ENCODE results near the gene LRRC75B.
"Not testable (repeated sequence)": the region's sequence is repeated elsewhere in the genome, so short reads cannot be mapped to it uniquely, and the experiment has no call there.

Gene LRRC75B, protein sequence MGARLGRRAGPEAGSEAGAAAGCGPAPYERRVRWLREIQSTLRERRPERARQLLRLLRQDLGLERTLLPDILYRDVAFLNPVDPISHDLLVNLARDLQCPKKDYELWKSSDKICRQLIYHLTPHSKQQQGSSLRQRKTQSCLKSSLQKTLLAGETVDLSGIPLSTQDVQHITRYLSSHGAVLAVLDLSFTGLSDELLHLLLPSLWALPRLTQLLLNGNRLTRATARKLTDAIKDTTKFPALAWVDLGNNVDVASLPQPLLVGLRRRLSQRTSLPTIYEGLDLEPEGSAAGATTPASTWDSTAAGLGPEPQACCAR

DNA sequence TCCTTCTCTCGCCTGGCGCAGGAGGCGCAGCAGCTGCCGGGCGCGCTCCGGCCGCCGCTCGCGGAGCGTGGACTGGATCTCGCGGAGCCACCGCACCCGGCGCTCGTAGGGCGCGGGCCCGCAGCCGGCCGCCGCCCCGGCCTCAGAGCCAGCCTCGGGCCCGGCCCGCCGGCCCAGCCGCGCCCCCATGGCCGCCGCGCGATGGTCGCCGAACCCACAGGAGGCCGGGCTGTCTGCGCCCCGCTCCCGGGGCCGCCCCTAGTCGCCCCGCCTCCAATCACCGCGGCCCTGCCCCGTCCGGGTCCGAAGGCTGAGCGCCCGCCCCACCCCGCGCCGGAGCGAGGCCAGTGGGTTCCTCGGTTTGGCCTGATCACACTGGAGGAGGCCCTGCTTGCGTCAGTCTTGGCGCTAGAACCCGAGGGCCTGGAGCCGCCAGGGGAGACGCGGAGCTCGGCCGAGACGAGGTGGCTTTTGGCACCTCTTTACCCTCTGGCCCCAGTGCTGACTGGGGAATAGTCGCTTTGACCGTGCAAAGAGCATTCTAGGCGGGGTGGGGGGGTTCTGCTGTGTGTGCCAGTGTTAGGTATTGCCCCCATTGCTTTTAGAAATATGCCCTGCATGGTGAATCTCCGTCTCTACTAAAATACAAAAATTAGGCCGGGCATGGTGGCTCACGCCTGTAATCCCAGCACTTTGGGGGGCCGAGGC is at the start of gene LRRC75B:
TSS of gene LRRC75B (minus strand) at position 223 of the 708 bp plus-strand sequence. CDS start at position 189, 34 bp downstream.
- peak; percentile 62 to 65 for DNase-seq (ENCODE audit: low read depth in 2 of 2)

DNA sequence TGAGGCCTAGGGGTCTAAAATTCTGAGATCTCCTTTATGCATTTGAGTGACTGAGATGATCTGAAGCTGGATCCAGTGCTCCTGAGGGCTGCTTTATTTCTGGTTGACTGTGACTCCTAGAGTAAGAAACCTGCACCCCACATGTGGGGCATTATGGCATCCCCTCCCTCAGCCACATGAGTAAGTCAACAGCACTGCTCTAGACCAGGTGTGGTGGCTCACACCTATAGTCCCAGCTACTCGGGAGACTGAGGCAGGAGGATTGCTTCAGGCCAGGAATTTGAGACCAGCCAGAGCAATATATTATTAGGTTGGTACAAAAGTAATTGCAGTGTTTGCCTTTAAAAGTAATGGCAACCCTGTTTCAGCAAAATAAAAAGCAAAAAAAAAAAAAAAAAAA is 49.4 kb upstream of the LRRC75B start:
- not testable (repeated sequence) for DNase-seq (ENCODE audit: low read depth in 2 of 2)

DNA sequence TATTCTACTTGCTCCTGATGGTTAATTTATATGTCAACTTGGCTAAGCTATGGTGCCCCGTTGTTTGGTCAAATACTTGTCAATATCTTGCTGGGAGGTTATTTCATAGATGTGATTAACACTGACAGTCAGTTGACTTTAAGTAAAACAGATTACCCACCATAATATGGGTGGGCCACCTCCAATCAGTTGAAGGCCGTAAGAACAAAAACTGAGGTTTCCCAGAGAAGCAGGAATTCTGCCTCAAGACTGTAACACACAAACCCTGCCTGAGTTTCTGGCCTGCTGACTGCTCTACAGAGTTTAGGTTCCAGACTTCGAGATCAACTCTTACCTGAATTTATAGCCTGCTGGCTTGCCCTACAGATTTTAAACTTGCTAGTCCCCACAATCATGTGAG is 43.6 kb upstream of the LRRC75B start:
- DNase-seq (ENCODE audit: low read depth in 2 of 2): not testable (repeated sequence)

DNA sequence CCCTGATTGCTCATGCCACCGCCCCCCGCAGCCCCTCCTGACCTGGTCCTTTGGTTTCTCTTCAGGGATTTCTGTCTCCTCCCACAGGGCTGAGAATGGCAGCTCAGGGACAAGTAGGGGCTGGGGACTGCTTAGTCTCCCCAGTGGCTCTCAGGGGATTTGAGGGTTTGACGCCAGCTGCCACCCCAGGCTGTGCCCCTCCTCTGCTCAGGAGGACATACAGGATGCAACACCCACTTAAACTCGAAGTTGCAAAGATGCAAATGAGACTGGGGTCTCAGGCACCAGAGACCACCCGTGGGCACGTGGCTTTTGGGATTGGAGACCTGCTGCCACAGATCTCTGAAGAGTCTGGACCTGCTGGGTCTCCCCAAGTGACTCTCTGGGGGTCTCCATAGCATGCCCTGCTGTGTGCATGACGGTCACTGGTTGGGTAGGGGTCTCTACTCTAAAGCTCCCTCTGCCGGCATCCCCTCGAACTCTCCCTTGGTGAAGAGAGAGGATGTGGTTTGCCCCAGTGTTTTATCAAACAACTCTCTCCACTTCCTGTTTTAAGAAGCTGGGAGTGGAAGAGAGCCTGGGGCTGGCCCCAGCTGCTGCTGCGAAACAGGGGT is 42.0 kb upstream of the LRRC75B start:
- DNase-seq (ENCODE audit: low read depth in 2 of 2): not testable (repeated sequence)

DNA sequence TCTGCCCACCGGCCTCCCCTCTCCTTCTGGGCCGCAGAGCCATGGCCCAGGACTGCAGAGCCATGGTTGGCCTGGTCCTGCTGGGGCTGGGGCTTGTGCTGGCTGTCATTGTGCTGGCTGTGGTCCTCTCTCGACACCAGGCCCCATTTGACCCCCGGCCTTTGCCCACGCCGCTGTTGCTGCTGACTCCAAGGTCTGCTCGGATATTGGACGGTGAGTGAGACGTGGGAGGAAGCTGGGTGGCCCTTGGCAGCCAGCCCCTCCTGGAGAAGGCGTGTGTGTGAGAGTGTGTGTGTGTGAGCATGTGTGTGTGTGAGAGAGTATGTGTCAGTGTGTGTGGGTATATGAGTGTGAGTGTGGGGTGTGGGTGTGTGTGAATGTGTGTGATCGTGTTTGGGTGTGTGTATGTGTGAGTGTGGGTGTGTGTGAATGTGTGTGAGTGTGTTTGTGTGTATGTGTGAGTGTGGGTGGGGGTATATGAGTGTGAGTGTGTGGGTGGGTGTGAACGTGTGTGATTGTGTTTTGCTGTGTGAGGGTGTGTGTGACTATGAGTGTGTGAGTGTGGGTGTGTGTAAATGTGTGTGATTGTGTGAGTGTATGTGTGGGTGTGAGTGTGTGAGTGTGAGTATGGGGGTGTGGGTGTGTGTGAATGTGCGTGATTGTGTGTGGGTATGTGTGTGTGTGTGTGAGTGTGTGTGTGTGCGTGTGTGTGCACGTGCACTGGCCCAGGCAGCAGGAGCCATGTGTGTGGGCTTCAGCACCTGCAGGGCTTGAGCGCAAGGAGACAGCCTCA is 40.6 kb upstream of the LRRC75B start:
- not testable (repeated sequence) for DNase-seq (ENCODE audit: low read depth in 2 of 2)

DNA sequence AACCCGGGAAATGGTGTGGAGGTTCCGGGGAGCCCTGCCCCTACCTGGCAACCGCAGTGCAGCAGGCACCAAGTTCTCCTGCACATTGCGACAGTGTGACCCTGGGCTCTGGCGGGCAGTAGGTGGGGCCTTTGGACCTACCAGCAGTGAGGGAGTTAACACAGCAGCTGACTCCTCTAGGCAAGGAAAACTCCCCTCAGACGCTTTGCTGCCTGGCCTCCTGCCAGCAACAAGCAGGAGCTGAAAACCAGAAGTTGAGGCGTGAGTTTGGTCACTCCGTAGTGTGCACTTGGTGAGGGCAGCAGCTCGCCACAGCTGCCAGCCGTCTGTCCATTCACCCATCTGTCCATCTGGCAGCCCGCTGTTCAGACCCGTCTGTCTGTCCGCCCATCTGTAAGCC is 39.8 kb upstream of the LRRC75B start:
- DNase-seq (ENCODE audit: low read depth in 2 of 2): not testable (repeated sequence)

DNA sequence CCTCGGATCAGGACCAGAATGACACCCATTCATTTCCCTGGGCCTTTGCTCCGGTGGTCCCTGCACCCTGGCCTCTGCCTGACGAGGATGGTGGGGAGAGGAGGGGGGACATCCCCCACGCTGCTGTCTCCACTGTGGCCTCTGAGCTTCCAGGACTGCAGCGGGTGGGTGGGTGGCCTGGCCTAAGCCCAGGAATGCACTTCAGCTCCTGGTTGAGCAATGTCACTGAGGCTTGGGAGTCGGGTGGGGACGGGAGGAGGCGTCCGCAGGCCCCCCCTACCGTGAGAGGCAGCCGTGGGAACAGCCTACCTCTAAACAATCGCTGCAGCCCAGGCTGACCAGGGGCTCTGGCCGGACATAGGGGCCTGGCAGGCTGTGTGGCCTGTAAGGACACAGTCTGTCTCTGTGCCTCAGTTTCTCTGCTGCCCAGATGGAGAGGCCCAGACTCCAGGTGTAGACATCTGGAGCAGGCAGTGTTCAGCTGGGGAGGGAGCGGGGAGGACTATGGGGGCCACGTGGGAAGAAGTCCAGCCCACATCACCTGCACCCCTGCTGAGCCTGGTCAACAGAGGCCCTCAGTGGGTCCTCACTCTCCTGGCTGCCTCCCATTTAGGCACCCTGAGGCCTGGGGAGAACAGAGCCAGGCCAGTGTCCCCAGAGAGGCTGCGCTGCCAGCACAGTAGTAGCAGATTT is 38.7 kb upstream of the LRRC75B start:
- DNase-seq (ENCODE audit: low read depth in 2 of 2): not testable (repeated sequence)

DNA sequence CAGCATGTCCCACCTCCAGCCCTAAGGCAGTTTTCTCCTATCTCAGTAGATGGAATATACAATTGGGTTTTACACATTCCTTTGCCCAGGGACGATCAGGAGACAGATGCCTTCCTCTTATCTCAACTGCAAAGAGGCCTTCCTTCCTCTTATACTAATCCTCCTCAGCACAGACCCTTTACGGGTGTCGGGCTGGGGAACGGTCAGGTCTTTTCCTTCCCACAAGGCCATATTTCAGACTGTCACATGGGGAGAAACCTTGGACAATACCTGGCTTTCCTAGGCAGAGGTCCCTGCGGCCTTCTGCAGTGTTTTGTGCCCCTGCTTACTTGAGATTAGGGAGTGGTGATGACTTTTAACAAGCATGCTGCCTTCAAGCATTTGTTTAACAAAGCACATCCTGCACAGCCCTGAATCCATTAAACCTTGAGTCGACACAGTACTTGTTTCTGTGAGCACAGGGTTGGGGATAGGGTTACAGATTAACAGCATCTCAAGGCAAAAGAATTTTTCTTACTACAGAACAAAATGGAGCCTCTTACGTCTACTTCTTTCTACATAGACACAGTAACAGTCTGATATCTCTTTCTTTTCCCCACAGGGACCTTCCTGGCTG is 38.0 kb upstream of the LRRC75B start:
- DNase-seq (ENCODE audit: low read depth in 2 of 2): not testable (repeated sequence)

DNA sequence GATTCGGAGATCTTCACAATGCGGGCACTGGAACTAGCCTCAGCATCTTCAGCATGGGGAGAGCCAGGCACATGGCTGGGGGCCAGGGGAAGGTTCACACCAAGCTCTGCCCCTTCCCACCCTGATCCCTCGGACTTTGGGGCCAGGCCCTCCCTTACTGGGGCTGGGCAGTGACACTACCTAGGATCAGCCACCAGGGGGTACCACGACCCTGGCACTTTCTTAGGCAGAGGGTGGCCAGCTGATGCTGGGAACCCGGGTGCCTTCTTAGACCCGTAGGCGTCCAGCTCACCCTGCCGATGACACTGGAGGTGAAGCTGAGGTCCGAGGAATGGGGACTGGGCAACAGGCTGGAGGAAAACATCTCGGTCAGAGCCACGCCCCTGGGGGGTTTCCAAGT is 36.2 kb upstream of the LRRC75B start:
- not testable (repeated sequence) for DNase-seq (ENCODE audit: low read depth in 2 of 2)

DNA sequence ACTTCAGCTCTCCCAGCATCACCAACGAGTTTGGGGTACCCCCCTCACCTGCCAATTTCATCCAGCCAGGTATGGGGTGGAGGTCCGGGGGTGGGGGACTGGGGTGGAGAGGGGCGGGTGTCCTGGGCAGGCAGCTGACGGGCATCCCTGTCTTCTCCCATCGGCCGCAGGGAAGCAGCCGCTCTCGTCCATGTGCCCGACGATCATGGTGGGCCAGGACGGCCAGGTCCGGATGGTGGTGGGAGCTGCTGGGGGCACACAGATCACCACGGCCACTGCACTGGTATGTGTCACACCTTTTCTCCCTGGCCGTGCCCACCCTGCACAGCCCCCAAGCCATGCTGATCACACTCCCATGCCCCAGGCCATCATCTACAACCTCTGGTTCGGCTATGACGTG is 35.0 kb upstream of the LRRC75B start:
- not testable (repeated sequence) for DNase-seq (ENCODE audit: low read depth in 2 of 2)

DNA sequence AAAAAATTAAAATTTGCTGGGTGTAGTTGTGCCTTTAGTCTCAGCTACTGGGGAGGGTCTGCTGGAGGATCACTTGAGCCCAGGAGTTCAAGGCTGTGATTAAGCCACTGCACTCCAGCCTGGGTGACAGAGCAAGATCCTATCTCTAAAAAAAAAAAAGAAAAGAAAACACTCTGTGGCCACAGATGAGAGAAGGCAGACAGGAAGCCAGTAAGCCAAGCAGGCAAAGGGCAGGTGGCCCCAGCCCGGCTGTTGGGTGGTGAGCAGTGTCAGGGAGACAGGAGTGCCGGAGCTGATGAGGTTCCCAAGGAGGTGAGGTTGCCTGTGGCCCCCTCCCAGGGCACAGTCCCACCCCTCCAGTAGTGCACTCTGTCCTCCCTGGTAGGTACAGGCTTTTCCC is 29.7 kb upstream of the LRRC75B start:
- DNase-seq (ENCODE audit: low read depth in 2 of 2): not testable (repeated sequence)

DNA sequence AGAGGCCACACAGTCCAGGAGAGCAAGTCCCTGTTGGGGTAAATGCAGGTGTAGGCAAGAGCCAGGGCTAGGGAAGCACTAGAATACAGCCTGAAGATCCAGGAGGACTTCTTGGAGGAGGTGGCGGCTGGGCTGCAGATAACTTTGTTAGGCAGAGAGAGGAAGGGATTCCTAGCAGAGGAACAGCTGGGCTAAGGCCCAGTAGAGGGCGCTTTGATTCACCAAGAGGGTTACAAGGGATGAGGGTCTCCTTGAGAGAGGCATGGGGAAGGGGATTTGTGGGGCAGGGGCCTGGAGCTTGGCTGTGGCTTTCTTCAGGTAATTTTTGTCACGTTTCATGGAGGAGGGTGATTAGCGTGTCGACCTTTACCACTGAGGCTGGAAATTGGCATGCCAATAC is 28.4 kb upstream of the LRRC75B start:
- not testable (repeated sequence) for DNase-seq (ENCODE audit: low read depth in 2 of 2)

DNA sequence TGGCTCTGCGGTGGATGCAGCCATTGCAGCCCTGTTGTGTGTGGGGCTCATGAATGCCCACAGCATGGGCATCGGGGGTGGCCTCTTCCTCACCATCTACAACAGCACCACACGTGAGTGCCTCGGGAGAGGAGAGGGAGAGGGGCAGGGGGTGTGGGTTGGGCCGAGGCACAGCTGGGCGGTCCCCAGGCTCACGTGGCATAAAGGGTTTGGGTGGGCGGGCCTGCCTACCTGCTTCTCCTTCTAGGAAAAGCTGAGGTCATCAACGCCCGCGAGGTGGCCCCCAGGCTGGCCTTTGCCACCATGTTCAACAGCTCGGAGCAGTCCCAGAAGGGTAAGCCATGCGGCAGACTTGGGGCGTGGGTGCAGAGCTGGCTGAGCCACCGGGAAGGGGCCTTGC is 21.9 kb upstream of the LRRC75B start:
- not testable (repeated sequence) for DNase-seq (ENCODE audit: low read depth in 2 of 2)

DNA sequence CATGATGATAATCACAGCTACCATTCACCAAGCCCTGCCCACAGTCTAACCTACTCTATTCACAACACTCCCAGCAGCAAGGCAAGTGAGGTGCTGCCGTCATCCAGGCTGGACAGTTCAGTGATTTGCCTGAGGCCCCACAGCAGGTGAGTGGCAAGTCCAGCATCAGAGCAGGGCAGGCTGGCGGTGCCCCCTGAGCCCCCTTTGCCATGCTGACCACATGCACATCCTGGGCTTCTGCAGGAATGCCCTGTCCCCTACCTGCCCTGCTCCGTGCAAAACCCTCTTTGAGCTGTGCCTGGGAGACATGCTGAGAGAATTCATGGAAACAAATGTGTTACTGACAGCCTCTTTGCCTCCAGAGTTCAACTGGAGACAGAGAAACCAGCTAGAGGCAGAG is 17.0 kb upstream of the LRRC75B start:
- not testable (repeated sequence) for DNase-seq (ENCODE audit: low read depth in 2 of 2)

DNA sequence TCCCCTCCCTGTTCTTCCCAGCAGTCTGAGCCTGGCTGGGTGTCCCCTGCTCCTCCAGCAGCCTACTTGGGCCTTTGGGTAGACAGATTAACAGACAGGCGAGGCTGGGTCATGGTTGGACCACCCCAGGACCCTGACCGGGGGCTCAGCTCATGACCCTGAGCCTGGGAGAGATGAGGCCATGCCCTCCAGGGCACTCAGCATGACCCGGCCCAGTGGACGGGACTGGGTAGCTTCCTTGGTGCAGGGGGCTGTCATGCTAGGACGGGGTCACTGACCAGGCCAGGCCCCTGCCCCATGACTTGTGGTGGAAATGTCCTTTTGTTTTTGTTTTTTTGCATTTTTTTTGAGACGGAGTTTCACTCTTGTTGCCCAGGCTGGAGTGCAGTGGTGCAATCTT is 15.5 kb upstream of the LRRC75B start:
- DNase-seq (ENCODE audit: low read depth in 2 of 2): not testable (repeated sequence)

DNA sequence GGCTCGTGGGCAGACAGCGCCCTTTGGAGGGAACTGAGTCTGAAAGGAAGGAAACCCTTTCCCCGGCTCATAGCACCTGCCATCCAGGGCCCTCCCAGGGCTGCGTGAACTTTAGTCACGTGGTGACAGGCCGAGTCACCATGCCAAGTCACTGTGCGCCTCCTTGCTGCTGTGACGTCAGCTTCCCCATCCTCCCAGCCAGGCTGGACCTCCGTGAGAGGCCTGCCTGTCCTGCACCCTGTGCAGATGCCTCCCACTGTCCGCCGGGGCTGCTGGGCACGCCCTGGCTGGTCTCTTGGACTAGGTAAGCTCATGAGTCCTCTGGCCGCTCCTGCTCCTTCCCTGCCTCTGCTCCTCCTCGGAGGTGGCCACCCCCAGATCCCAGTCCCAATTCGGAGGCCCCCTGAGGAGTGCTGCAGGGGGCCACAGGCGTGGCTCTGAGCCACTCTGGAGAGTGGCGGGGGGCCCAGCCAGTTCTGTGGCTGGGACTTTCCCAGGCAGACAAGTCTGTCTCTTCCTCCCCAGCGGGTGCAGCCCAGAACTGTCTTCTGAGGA is 14.6 kb upstream of the LRRC75B start:
- DNase-seq (ENCODE audit: low read depth in 2 of 2): not testable (repeated sequence)

DNA sequence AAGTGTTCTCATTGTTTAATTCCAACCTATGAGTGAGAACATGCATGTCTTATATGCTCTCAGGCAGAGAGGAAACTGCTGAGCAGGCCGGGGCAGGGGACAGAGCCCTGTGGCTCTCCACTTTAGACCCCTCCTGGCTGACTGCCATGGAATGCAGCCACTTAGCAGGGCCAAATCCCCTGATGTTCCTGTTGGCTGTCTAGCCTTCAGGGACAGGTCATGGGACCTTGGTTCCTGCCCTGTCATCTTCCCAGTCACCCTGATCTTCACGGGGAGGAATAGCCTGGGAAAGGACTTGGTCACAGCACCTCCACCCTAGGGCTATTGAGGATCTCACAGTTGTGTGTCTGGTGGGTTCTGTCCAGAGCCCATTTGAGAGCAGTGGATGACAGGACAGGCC is 13.5 kb upstream of the LRRC75B start:
- DNase-seq (ENCODE audit: low read depth in 2 of 2): not testable (repeated sequence)

DNA sequence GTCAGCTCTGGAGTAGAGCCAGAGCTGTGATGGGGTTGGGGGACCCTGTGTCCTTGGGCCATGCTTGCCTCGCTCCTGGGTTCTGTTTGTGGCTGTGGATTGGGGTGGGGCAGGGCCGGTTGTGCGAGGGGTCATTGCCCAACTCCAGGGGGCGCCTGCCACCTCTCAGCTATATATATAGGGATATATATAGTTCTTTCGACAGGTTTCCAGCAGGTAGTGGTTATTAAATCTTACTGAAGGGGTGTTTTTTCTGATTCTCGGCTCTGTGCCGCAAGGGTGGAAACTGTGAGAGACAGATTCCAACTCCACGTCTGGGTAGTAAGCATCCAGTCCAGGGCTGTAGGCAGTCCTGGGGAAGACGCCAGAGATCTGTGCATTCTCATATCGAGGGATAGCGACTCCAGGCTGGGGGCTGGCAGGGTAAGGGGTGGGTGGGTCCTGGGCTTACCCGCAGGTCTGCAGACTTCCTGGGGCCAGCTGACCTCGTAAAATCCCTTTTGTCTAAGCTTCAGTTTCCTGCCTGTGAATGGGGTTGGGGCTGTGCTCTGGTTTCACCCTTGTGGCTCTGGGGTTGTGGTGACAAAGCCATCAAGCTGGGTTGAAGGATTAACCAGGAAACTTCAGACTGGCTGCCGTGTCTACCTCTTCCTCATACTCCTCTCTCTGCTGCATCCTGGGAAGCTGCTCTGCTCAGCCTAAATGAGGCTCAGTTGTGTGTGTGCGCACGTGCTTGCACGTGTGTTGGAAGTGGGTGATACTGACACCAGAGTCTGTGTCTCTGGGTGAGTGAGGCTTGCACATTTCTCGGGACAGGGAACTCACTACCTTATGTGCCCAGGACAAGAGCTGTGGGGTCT is 11.1 kb upstream of the LRRC75B start:
- not testable (repeated sequence) for DNase-seq (ENCODE audit: low read depth in 2 of 2)

Measured in fibroblast of skin of left biceps (primary cell).